ENCODE measurements around the gene SCD5.

SCD5 gene

GRCh38 chr4:82785611-82786400 lies 12.8 kb downstream of the SCD5 start:
- no peak for DNase-seq
- Mint-ChIP-seq H3K27me3 (no peaks in the 10 kb centered on the region), H3K9me3 (no peaks in the 10 kb centered on the region), H3K27ac (no peak overlapping the region), H3K4me1 (no peaks in the 10 kb centered on the region), H3K36me3 (ENCODE audit: low read depth) (no peaks in the 10 kb centered on the region), H3K4me3 (no peak overlapping the region)
- ATAC-seq: no peak

DNA sequence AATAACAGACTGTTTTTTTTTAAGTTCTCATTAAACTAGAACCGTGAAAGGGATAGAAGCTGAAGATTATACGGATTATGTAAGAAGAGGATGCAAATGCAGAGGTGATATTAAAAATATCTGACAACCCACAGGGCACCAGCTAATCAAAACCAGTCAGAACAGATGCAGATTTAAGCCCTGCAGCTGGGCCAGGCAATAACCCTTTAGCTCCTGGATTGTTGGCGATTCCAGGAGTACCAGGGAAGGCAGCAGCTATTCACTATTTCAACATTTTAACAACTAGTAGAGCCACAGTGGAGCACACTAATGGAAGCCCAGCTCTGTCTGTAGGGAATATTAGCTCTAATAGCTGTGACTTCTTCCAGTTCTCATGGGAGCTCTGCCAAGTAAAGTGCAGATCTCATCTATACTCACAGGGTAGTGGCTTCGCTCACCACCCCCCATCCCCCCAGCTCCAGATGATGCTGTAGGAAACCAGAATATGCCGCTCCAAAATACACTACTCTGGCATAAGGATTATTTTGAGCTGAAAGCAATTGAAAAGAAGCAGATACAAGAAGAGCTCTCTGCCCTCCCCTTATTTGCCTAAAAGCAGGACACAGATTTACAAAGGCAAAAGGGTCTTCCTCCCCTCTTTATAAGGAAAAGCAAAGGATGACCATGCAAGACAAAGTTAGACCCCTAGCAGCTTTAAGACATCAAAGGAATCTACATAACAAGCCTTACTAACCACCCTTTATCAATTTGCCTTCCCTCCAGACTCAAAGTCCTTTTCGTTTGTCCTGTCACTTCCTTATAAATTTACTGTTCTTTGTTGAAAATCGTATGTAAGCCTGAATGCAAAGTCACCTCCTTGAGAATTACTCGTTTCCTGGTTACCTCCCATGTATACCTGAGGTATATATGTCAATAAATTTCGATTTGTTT lies 13.7 kb downstream of the SCD5 start:
- ATAC-seq: no peak
- no peaks in the 10 kb centered on the region for H3K9me3 Mint-ChIP-seq
- H3K36me3 Mint-ChIP-seq (ENCODE audit: low read depth): no peaks in the 10 kb centered on the region
- no peaks in the 10 kb centered on the region for H3K4me1 Mint-ChIP-seq
- H3K4me3 Mint-ChIP-seq: no peak overlapping the region
- no peak for DNase-seq
- no peak overlapping the region for H3K27ac Mint-ChIP-seq
- H3K27me3 Mint-ChIP-seq: no peaks in the 10 kb centered on the region

DNA sequence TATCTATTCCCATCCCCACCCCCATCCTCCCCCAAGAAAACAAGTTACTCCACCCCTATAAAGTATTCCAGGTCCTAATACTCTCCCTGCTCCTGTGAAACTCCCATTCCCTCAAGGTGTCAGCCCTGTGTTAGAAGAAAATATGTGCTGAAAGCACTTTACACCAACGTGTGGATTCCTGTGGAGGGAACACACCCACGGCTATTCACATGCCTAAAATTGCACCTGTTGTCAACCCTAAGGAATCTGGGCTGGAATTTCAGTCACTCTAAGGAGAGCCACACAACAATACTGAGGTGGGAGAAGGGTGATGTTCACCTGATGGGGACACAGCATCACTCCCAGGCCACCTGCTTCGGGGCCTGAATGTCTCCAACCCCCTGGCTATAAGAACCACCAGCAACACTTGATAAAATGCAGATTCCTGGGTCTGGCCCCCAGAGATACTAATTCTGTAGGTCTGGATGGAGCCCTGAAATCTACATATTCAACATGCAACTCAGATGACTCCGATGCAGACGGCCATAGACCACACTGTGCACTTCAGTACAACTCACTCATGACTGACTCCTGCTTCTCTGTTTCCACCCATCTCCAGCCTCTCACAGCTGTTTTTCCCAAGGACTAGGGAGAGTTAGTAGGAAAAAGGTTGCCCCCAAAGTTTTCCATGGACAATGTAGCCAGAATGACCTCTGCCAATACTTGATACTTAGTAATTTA lies 15.8 kb downstream of the SCD5 start:
- H3K27ac Mint-ChIP-seq: no peak overlapping the region
- H3K36me3 Mint-ChIP-seq (ENCODE audit: low read depth): no peaks in the 10 kb centered on the region
- H3K9me3 Mint-ChIP-seq: no peaks in the 10 kb centered on the region
- no peaks in the 10 kb centered on the region for H3K27me3 Mint-ChIP-seq
- H3K4me3 Mint-ChIP-seq: no peak overlapping the region
- DNase-seq (no peak), ATAC-seq (no peak)
- no peaks in the 10 kb centered on the region for H3K4me1 Mint-ChIP-seq

DNA sequence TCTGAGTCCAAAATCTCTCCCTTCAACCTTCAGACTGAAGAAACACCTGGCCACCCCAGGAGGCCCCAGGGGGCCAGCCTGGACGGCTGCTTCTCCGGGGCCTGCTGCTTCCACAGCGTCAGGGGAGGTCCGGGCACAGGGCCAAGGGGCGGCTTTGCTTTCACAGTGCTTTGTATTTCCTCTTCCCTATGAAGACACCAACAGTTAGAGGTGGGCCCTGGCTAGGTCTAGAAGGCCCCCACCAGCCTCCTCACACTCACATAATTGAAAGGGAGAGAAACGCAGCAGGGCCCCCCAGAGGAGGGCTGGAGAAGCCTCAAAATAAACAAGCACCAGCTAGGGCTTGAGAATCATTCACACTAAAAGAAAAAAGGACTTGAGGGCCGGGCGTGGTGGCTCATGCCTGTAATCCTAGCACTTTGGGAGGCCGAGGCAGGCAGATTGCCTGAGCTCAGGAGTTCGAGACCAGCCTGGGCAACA lies 17.8 kb downstream of the SCD5 start:
- Mint-ChIP-seq H3K36me3 (ENCODE audit: low read depth) (no peaks in the 10 kb centered on the region), H3K4me3 (no peak overlapping the region), H3K27ac (no peak overlapping the region), H3K27me3 (no peaks in the 10 kb centered on the region), H3K4me1 (no peaks in the 10 kb centered on the region), H3K9me3 (no peaks in the 10 kb centered on the region)
- no peak for DNase-seq
- ATAC-seq: no peak

DNA sequence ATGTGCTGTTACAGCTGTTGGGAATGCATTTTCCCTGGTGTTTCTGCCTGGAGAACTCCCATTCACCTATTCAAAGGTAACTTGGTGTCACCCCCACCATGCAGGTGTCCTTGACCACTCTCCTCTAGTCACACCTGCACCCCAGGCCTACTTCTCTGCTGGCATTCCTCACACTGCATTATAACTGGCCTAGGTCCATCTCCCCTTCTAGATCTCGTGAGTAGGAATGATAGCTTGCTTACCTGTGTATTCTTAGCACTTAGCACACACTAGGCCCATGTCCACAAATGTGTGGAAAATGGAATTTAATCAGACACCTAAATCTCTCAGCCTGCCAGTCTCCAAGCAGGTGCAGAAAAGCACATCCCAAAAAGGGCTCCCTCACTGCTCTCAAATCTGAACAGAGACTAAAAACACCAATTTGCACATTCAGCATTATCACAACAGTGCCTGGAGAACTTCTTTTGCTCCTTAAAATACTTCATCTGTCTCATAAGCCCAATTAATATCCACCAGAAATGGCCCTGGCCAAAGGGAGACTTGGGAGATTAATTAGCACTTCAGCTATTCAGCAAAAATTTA lies 18.3 kb downstream of the SCD5 start:
- H3K9me3 Mint-ChIP-seq: no peaks in the 10 kb centered on the region
- no peaks in the 10 kb centered on the region for H3K36me3 Mint-ChIP-seq (ENCODE audit: low read depth)
- no peak overlapping the region for H3K27ac Mint-ChIP-seq
- H3K27me3 Mint-ChIP-seq: no peaks in the 10 kb centered on the region
- H3K4me3 Mint-ChIP-seq: no peak overlapping the region
- ATAC-seq: no peak
- no peak for DNase-seq
- no peaks in the 10 kb centered on the region for H3K4me1 Mint-ChIP-seq

GRCh38 chr4:82779032-82779431 lies 19.6 kb downstream of the SCD5 start:
- DNase-seq (no peak), ATAC-seq (no peak)
- H3K27ac Mint-ChIP-seq: no peak overlapping the region
- no peaks in the 10 kb centered on the region for H3K36me3 Mint-ChIP-seq (ENCODE audit: low read depth)
- no peaks in the 10 kb centered on the region for H3K4me1 Mint-ChIP-seq
- no peaks in the 10 kb centered on the region for H3K27me3 Mint-ChIP-seq
- no peak overlapping the region for H3K4me3 Mint-ChIP-seq
- no peaks in the 10 kb centered on the region for H3K9me3 Mint-ChIP-seq

DNA sequence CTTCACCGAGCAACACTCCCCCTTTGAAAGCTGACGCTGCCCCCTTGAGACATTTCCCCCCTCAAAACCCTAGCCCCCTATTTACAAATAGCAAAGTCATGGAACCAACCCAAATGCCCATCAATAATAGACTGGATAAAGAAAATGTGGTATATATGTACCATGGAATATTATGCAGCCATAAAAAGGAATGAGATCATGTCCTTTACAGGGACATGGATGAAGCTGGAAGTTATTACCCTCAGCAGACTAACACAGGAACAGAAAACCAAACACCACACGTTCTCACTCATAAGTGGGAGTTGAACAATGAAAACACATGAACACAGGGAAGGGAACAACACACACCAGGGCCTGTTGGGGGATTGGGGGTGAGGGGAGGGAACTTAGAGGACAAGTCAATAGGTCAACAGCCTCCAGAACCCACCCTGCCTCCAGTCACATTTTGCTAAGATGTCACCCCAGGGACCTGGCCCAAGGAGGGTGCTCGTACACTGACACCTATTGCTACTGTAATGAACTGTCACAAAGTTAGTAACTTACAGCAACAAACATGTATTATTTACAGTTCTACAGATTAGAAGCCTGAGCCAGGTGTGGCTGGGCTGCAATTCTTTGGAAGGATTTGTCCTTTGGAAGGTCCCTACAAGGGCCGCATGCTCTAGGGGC lies 20.6 kb downstream of the SCD5 start:
- Mint-ChIP-seq H3K4me3 (no peak overlapping the region), H3K27me3 (peaks cover 2% of the 10 kb centered on the region), H3K27ac (no peak overlapping the region), H3K36me3 (ENCODE audit: low read depth) (no peaks in the 10 kb centered on the region), H3K4me1 (no peaks in the 10 kb centered on the region), H3K9me3 (no peaks in the 10 kb centered on the region)
- DNase-seq (no peak), ATAC-seq (no peak)

GRCh38 chr4:82776925-82777542 lies 21.6 kb downstream of the SCD5 start:
- Mint-ChIP-seq H3K27me3 (peaks cover 3% of the 10 kb centered on the region), H3K27ac (no peak overlapping the region), H3K9me3 (no peaks in the 10 kb centered on the region), H3K4me3 (no peak overlapping the region), H3K4me1 (no peaks in the 10 kb centered on the region), H3K36me3 (ENCODE audit: low read depth) (no peaks in the 10 kb centered on the region)
- ATAC-seq: no peak
- DNase-seq: no peak

DNA sequence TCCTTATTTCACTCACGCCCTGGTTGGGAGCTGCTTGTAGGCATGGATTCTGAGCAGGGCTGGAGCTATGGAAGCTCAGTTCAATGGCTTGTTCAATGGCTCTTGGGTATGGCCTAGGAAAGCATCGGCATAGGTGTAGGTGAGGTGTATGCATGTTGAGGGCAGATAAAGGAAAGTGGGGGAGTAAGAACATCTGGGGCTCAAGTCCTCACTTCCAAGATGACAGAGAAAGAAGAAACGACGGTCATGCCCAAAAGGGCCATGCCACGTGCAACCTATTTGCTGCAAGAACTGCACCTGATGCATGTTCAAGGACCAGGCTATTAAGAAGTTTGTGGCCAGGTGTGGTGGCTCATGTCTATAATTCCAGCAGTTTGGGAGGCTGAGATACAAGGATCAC lies 23.4 kb downstream of the SCD5 start:
- Mint-ChIP-seq H3K27ac (no peak overlapping the region), H3K9me3 (no peaks in the 10 kb centered on the region), H3K4me1 (no peaks in the 10 kb centered on the region), H3K36me3 (ENCODE audit: low read depth) (no peaks in the 10 kb centered on the region), H3K27me3 (peaks cover 7% of the 10 kb centered on the region), H3K4me3 (no peak overlapping the region)
- ATAC-seq (no peak), DNase-seq (no peak)

- Mint-ChIP-seq H3K9me3 (no peaks in the 10 kb centered on the region), H3K27ac (no peak overlapping the region), H3K27me3 (peaks cover 7% of the 10 kb centered on the region), H3K4me3 (no peak overlapping the region), H3K4me1 (no peaks in the 10 kb centered on the region), H3K36me3 (ENCODE audit: low read depth) (no peaks in the 10 kb centered on the region)
- DNase-seq (no peak), ATAC-seq (no peak)
Observed at GRCh38 chr4:82774711-82775171, 23.9 kb downstream of the SCD5 start.

- Mint-ChIP-seq H3K27ac (no peak overlapping the region), H3K27me3 (peaks cover 7% of the 10 kb centered on the region), H3K9me3 (no peaks in the 10 kb centered on the region), H3K4me3 (no peak overlapping the region), H3K36me3 (ENCODE audit: low read depth) (no peaks in the 10 kb centered on the region), H3K4me1 (no peaks in the 10 kb centered on the region)
- no peak for DNase-seq
- ATAC-seq: no peak
Observed at GRCh38 chr4:82773057-82773456, 25.5 kb downstream of the SCD5 start.

DNA sequence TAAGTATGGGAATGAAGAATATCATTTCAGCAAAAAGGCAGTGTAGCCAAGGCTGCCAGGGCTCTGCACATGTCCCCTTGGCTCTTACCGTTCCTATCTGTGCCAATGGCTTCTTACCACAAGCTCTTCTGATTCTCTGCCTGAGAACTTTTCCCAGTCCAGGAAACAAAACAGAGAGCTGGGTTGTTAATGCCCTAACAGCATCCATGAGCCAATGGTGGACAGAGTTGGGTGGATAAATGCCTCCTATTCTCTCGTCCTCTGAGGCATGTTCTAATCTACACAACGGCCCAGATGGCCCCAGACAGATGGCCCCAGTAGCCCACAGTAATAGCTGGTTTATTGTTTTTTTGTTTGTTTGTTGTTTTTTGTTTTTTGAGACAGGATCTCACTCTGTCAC lies 28.0 kb downstream of the SCD5 start:
- H3K27me3 Mint-ChIP-seq: peaks cover 7% of the 10 kb centered on the region
- H3K27ac Mint-ChIP-seq: no peak overlapping the region
- H3K9me3 Mint-ChIP-seq: peaks cover 15% of the 10 kb centered on the region
- no peaks in the 10 kb centered on the region for H3K4me1 Mint-ChIP-seq
- DNase-seq (no peak), ATAC-seq (no peak)
- no peak overlapping the region for H3K4me3 Mint-ChIP-seq
- peaks cover 2% of the 10 kb centered on the region for H3K36me3 Mint-ChIP-seq (ENCODE audit: low read depth)

- H3K36me3 Mint-ChIP-seq (ENCODE audit: low read depth): peaks cover 2% of the 10 kb centered on the region
- H3K4me3 Mint-ChIP-seq: no peak overlapping the region
- DNase-seq (no peak), ATAC-seq (no peak)
- H3K27ac Mint-ChIP-seq: no peak overlapping the region
- H3K9me3 Mint-ChIP-seq: peaks cover 15% of the 10 kb centered on the region
- no peaks in the 10 kb centered on the region for H3K4me1 Mint-ChIP-seq
- no peaks in the 10 kb centered on the region for H3K27me3 Mint-ChIP-seq
Observed at GRCh38 chr4:82765134-82765533, 33.5 kb downstream of the SCD5 start.
